ENCODE results near the gene INPP5B.
A peak's percentile ranks its signal among the peaks of the same experiment; 100 is the strongest.

The INPP5B gene

DNA sequence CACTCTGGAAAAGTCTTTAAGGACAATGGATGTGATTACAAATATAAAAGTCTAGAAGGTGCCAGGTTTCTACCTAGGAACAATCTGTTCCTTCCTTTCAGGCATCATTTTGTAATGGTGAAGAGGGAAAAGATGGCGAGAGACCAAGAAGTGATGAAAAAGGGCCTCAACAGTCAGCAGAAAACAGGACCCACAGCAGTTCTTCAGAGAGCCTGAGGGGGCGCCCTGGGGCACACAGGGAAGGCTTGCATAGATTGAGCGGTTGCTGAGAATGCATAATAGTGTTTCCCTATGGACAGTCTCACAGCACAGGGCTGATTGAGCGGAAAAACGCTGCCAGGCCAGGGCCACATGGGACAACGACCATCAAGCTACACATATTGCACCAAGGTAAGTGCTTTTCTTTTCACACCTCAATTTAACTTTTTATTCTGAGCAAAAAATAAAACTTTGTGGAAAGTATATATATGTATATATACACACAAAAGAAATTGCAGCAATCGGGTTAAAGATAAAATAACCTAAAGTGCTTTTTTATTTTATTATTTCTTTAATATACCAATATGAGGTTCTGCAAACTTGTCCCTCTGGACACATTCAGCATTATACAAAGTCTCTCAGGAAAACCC is 135.7 kb downstream of the INPP5B start:
- TF ChIP-seq, protein P1, sequence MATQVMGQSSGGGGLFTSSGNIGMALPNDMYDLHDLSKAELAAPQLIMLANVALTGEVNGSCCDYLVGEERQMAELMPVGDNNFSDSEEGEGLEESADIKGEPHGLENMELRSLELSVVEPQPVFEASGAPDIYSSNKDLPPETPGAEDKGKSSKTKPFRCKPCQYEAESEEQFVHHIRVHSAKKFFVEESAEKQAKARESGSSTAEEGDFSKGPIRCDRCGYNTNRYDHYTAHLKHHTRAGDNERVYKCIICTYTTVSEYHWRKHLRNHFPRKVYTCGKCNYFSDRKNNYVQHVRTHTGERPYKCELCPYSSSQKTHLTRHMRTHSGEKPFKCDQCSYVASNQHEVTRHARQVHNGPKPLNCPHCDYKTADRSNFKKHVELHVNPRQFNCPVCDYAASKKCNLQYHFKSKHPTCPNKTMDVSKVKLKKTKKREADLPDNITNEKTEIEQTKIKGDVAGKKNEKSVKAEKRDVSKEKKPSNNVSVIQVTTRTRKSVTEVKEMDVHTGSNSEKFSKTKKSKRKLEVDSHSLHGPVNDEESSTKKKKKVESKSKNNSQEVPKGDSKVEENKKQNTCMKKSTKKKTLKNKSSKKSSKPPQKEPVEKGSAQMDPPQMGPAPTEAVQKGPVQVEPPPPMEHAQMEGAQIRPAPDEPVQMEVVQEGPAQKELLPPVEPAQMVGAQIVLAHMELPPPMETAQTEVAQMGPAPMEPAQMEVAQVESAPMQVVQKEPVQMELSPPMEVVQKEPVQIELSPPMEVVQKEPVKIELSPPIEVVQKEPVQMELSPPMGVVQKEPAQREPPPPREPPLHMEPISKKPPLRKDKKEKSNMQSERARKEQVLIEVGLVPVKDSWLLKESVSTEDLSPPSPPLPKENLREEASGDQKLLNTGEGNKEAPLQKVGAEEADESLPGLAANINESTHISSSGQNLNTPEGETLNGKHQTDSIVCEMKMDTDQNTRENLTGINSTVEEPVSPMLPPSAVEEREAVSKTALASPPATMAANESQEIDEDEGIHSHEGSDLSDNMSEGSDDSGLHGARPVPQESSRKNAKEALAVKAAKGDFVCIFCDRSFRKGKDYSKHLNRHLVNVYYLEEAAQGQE (IDR thresholded peaks at IDR 0.05; ENCODE audit: insufficient read depth in 1 of 2, low read depth in 2 of 2, low read length in 2 of 2): 0 out of 4 replicates have a peak, but pooled peaks of 1 of the 2 experiments have one; percentile 20
- no peak for TF ChIP-seq TAF1 (IDR thresholded peaks at IDR 0.05; ENCODE audit: borderline replicate concordance, insufficient read depth, low read length)
